HEK293 (cell line): ENCODE results near the gene KRTAP10-6.
A peak's percentile ranks its signal among the peaks of the same experiment; 100 is the strongest.

ENCODE experiments used
- CTCF ChIA-PET: fragments of 350-600 bp; formaldehyde crosslinking; extraction: SDS; loops from one replicate; lab custom pipeline; 2021; ENCODE audit warnings: antibody characterized with exemption; lab: Yijun Ruan, JAX
- POLR2A ChIA-PET: fragments of 300-600 bp; formaldehyde crosslinking; extraction: SDS; loops from one replicate; lab custom pipeline; 2020; ENCODE audit warnings: antibody characterized with exemption, inconsistent platforms; lab: Yijun Ruan, JAX
- H3K27ac ChIP-seq: fragments of 200-500 bp; sonication (Bioruptor generic); 2 replicates; pipeline ENCODE4 v1.5.1; 2014; ENCODE audit warnings: low read depth, low read length, control low read depth, inconsistent platforms; ENCODE audit errors: extremely low read depth
- H3K36me3 ChIP-seq, 2 experiments: fragments of 200-500 bp in 1 of 2; sonication (Bioruptor generic) in 1 of 2; 1 replicate in 1 of 2; 2 replicates in 1 of 2; pipeline ENCODE4 v1.5.1; 2014 to 2017; ENCODE audit warnings: inconsistent platforms in 2 of 2, low read length in 2 of 2; ENCODE audit not compliant: control insufficient read depth in 2 of 2, insufficient read depth in 1 of 2
- H3K4me1 ChIP-seq: fragments of 200-500 bp; sonication (Bioruptor generic); 2 replicates; pipeline ENCODE4 v1.5.1; 2014; ENCODE audit warnings: mild to moderate bottlenecking, low read length, inconsistent platforms; ENCODE audit not compliant: control insufficient read depth, insufficient read depth
- H3K4me3 ChIP-seq: 2 replicates; pipeline ENCODE4 v1.5.1; 2011; ENCODE audit warnings: low read depth, mild to moderate bottlenecking, control low read depth, low read length, moderate library complexity
- H3K9me3 ChIP-seq: fragments of 200-500 bp; sonication (Bioruptor generic); 2 replicates; pipeline ENCODE4 v1.5.1; 2014; ENCODE audit warnings: low read depth, low read length, inconsistent platforms; ENCODE audit not compliant: control insufficient read depth, insufficient read depth
- HOXD13 ChIP-seq: sonication (generic); formaldehyde crosslinking; IDR thresholded peaks from 2 replicates; pipeline ENCODE4 v1.8.0; 2022; ENCODE audit warnings: missing genetic modification reagents, borderline replicate concordance
- SCRT1 ChIP-seq: fragments of 450-650 bp; formaldehyde crosslinking; IDR thresholded peaks from 2 replicates; pipeline ENCODE4 v1.5.1; 2016; ENCODE audit warnings: missing biosample characterization, missing genetic modification characterization, borderline replicate concordance
- SETDB1 ChIP-seq: IDR thresholded peaks from one replicate; pipeline ENCODE4 v1.6.1; 2017; ENCODE audit warnings: mild to moderate bottlenecking, low read length, moderate library complexity, mixed read lengths; ENCODE audit not compliant: insufficient read length
- YY1 ChIP-seq: fragments of 450-650 bp; formaldehyde crosslinking; IDR thresholded peaks from 2 replicates; pipeline ENCODE4 v1.5.1; 2018; ENCODE audit warnings: missing biosample characterization, missing genetic modification characterization
- ZBTB11 ChIP-seq: fragments of 450-650 bp; formaldehyde crosslinking; conservative IDR thresholded peaks from 2 replicates; pipeline ENCODE4 v1.5.1; 2016; ENCODE audit warnings: low read depth, missing biosample characterization, missing genetic modification characterization
- ZBTB49 ChIP-seq: fragments of 450-650 bp; formaldehyde crosslinking; IDR thresholded peaks from 2 replicates; pipeline ENCODE4 v1.5.1; 2016; ENCODE audit warnings: missing biosample characterization, missing genetic modification characterization, low read depth
- ZFP3 ChIP-seq: fragments of 450-650 bp; formaldehyde crosslinking; IDR thresholded peaks from 2 replicates; pipeline ENCODE4 v1.5.1; 2016; ENCODE audit warnings: low read depth, missing biosample characterization, missing genetic modification characterization
- ZNF146 ChIP-seq: fragments of 450-650 bp; formaldehyde crosslinking; IDR thresholded peaks from 2 replicates; pipeline ENCODE4 v1.5.1; 2016; ENCODE audit warnings: missing biosample characterization, missing genetic modification characterization
- ZNF239 ChIP-seq: fragments of 450-650 bp; formaldehyde crosslinking; IDR thresholded peaks from 2 replicates; pipeline ENCODE4 v1.5.1; 2016; ENCODE audit warnings: missing biosample characterization, missing genetic modification characterization
- ZNF274 ChIP-seq, 2 experiments: fragments of 200-500 bp in 1 of 2; fragments of 450-650 bp in 1 of 2; sonication (Bioruptor generic) in 1 of 2; formaldehyde crosslinking in 1 of 2; IDR thresholded peaks; 2 replicates each; pipeline versions ENCODE4 v1.5.1 to v1.6.1; 2014 to 2016; ENCODE audit warnings: borderline replicate concordance in 1 of 2, inconsistent platforms in 1 of 2, low read length in 1 of 2, missing biosample characterization in 1 of 2, missing genetic modification characterization in 1 of 2
- ZNF423 ChIP-seq: fragments of 450-650 bp; formaldehyde crosslinking; IDR thresholded peaks from 2 replicates; pipeline ENCODE4 v1.5.1; 2016; ENCODE audit warnings: missing biosample characterization, missing genetic modification characterization
- ZNF521 ChIP-seq: fragments of 450-650 bp; formaldehyde crosslinking; IDR thresholded peaks from 2 replicates; pipeline ENCODE4 v1.5.1; 2017; ENCODE audit warnings: missing biosample characterization, mild to moderate bottlenecking, missing genetic modification characterization
- ZNF600 ChIP-seq: fragments of 450-650 bp; formaldehyde crosslinking; IDR thresholded peaks from 2 replicates; pipeline ENCODE4 v1.5.1; 2016; ENCODE audit warnings: missing biosample characterization, missing genetic modification characterization
- TF ChIP-seq, protein P1 (sequence below): IDR thresholded peaks from 2 replicates; pipeline ENCODE4 v1.6.1; 2011; ENCODE audit warnings: mild to moderate bottlenecking, low read depth, low read length, borderline replicate concordance

The KRTAP10-6 gene

DNA sequence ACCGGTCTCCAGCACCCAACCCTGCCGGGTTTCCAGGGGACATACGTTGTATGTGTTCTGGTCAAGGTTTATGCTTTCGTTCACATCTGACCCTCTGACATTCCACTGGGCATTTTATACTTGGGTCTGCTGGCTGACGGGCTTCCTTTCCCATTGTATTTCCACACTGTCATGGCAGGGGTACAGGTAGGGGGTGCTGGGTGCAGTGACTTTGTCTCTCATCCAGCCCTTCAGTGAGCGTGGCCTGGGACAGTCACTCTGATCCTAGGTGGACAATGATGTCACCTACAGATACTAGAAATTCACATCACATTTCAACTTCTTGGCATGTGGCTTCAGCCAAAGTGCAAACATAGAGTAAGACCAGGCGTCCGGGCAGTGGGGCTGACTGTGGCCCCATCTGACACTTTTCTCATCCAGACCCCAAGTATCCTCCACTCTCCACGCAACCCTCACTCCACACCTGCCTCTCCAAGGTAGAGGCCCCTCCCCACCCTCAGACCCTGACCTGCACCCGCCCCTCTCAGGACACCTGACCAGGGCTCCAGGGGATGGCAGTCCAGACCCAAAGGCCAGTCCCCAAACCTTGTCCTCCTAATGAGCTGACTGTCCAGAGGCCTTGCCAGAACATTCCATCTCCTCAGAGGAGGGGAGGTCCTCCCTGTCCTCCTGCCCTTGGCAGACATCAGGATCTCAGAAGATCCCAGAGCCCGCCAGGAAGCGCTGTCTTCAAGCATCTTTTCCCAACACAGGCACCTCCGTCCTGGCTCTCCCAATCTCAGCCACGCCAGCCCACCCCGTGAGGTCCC, 44.1 kb upstream of the KRTAP10-6 start (continued):
- TF ChIP-seq ZNF274 (IDR thresholded peaks at IDR 0.05; ENCODE audit: low read length) (no peak), ZNF274 (tag by site-specific recombination; IDR thresholded peaks at IDR 0.05; ENCODE audit: borderline replicate concordance) (no peak)

- no peaks in the 10 kb centered on the region for H3K9me3 ChIP-seq
- H3K4me1 ChIP-seq = no peaks in the 10 kb centered on the region
- no peak for TF ChIP-seq ZNF239 (tag by site-specific recombination)
- no peak for TF ChIP-seq ZNF600 (tag by site-specific recombination)
- no peak for TF ChIP-seq YY1
- TF ChIP-seq SETDB1 = peak; percentile 73
- H3K36me3 ChIP-seq = no peaks in the 10 kb centered on the region
- H3K4me3 ChIP-seq = no peak overlapping the region
- POLR2A ChIA-PET = no interaction called here
- no peak overlapping the region for H3K27ac ChIP-seq
- CTCF ChIA-PET = no interaction called here
These were observed 39.8 kb upstream of the KRTAP10-6 start for GRCh38 chr21:44632067-44632466.

DNA sequence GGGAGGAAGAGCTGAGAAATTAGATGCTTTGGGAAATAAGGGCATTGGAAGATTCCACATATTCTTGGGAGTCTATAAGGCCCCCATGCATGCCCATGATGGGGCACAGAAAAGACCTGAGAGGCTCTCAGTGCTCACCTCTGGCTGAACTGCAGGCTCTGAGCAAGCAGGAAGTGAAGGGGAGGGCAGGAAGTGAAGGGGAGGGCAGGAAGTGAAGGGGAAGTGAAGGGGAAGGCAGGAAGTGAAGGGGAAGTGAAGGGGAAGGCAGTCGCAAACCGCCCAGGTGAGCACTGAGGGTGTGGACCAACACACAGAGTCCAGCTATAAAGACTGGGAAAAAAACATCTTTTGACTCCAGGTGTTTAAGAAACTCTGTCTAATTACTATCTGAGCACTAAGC, 38.1 kb upstream of the KRTAP10-6 start:
- H3K9me3 ChIP-seq = no peaks in the 10 kb centered on the region
- H3K4me1 ChIP-seq = no peaks in the 10 kb centered on the region
- CTCF ChIA-PET = no interaction called here
- H3K4me3 ChIP-seq = no peak overlapping the region
- no peaks in the 10 kb centered on the region for H3K36me3 ChIP-seq
- POLR2A ChIA-PET = no interaction called here
- TF ChIP-seq ZBTB11 (no peak), HOXD13 (CRISPR knock-in tag) (no peak), ZNF146 (tag by site-specific recombination) (no peak), ZNF521 (tag by site-specific recombination) (no peak), SCRT1 (tag by site-specific recombination) (no peak), ZNF423 (tag by site-specific recombination) (no peak), ZBTB49 (tag by site-specific recombination) (no peak), ZFP3 (tag by site-specific recombination) (no peak)
- TF ChIP-seq, protein P1, sequence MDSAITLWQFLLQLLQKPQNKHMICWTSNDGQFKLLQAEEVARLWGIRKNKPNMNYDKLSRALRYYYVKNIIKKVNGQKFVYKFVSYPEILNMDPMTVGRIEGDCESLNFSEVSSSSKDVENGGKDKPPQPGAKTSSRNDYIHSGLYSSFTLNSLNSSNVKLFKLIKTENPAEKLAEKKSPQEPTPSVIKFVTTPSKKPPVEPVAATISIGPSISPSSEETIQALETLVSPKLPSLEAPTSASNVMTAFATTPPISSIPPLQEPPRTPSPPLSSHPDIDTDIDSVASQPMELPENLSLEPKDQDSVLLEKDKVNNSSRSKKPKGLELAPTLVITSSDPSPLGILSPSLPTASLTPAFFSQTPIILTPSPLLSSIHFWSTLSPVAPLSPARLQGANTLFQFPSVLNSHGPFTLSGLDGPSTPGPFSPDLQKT = no peak
- no peak overlapping the region for H3K27ac ChIP-seq
